GM18511 (cell line): ENCODE measurements around the gene TSC2.
"Not testable (repeated sequence)": the region's sequence is repeated elsewhere in the genome, so short reads cannot be mapped to it uniquely, and the experiment has no call there.

Experiments
- ATAC-seq: cut with Tn5 transposase; IDR thresholded peaks from one replicate; pipeline ENCODE4 v1.9.1; 2021; ENCODE audit warnings: mild to moderate bottlenecking, moderate library complexity; ENCODE audit not compliant: unreplicated experiment

The TSC2 gene

DNA sequence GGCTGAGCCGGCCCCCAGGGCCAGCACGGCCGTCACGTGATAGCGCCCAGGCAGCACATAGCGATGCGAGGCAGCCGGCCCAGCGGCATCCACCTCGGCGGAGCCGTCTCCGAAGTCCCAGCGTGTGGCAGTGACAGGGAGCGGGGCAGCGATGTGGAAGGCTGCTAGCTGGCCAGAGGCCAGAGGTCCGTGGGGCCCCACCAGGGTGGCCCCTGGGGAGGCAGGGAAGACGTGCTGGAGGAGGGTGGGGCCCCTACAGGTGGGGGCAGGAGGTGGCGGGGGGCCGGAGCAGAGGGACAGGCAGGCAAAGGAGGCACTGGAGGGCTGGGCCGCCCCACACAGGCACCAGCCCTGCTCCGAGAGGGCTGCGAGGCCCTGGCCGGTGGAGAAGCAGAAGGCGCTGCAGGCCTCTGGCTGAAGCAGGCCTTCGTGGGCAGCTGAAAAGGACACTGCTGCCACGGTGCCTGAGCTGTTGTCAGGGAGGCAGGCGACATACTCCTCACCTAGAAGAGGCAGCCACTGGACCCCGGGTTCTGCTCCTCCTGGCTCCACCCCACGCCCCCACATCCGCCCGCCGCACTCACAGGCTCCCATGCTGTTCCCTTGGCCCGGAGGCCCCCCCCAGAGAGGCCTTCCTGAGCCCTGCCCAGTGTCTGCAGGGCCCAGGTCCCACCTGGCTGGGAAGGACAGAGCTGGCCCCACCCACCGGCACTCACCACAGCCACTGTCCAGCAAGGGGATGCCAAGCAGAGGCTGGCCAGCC lies 70.4 kb downstream of the TSC2 start:
- ATAC-seq: not testable (repeated sequence)

DNA sequence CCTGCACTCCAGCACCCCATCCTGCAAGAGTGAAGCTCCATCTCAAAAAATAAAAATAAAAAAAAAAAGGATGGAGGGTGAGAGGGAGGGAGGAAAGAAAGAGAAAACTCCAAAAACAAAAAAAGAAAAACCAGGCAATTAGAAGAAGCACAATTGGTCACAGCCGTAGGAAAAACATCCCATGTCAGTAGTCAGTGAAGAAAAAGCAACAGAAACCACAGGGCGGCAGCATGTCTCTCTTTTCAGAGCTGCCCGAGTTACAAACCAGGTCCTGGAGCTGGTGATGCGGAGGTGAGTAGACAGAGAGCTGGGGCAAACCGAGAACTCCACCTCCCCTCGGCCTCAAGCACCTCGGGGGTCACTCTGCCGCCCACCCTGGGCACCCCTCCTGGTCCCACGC lies 73.5 kb downstream of the TSC2 start:
- not testable (repeated sequence) for ATAC-seq

DNA sequence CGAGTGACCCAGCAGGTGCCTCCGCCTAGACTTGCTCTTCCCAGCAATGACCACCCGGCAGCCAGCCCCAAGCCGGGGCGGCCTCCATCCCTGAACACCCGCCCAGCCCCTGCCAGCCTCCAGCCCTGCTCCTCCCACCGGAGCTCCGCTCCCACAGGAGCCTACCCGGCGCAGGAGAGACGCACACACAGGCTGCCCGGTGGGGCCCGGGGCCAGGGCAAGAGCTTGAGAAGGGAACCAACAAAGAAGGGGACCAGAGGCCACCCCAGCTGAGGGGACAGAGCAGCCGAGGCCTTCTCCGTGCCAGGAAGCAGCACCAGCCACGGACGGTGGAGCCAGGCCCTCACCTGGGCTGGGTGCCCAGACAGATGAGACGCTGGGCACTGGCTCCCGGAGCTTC lies 74.1 kb downstream of the TSC2 start:
- ATAC-seq: no peak

DNA sequence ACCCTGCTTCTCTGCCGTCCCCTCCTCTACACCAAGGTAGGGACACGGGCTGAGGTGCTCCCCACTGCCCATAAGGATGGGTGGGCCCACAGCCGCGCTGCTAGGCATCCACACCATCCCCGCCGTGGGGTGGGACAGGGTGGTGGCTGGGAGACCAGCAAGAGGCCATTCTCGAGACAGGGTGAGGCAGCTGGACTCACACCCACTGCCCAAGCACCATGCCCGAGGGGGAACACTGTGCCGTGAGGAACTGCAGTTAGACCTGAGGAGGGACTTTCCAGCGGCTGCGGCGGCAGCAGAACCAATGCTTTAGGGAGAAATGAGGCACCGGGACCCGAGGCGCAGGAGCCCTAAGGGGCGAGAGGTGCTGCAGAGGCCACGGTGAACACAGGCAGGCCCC lies 74.6 kb downstream of the TSC2 start:
- ATAC-seq: no peak

DNA sequence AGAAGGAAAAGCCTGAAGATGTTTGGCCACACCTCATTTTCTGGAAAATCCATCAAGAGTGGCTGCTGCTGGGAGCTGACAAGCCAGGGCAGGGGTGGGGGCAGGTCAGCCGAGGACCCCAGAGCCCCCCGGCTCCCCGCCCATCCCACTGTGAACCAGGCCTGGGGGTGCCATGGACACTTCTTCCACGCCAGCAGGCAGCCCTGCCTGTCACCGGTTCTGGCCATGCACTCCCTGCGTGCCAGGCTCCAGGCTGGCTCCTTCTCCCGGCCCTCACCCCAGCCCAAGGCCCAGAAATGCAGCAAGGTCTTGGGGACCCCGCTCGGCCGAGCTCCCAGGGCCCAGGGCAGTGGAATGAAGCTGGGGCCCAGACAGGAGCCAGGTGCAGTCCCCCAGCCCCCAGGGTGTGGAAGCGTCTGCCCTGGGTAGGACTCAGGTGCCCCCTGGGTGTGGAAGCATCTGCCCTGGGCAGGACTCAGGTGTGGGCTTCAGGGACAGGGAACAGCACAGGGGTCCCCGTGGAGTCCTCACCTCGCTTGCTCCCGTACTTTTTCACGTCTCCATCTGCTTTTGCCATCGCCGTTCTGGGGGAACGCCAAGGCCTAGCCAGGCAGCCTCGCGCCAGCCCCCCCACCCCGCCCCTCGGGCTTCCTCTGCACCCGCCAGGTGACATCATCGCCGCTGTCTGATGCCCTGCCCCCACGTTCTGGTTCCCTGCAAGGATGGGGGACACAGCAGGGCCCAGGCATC lies 75.3 kb downstream of the TSC2 start:
- not testable (repeated sequence) for ATAC-seq

DNA sequence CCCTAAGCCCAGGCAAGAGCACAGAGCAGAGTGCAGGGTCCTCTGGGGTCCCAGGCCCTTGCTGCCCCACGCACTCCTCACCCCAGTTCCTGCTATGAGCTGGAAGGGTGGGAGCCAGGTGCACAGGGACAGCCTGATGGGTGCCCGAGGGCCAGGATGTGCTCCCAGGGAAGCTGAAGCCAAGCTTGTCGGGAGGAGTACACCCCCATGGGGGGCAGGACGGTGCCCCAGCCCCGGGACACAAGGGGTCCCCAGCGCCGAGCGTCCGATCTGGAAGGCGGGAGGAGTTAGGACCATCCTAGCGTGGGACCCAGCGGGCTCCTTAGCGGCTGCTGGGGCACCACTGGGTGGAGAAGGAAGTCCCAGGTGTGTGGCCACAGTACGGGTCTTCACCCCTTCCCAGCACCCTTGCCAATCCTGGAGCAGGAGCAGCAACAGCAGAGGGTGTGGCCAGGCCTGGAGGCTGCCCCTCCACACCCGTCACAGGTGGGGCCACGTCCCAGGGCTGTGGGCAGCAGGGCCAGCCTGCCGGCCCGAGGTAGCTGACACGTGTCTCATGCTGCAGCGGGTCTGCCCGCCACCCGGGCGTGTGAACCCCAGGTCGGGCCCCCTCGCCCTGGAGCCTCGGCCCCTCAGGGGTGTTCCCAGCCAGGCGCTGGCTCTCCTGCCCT lies 76.1 kb downstream of the TSC2 start:
- ATAC-seq: not testable (repeated sequence)

DNA sequence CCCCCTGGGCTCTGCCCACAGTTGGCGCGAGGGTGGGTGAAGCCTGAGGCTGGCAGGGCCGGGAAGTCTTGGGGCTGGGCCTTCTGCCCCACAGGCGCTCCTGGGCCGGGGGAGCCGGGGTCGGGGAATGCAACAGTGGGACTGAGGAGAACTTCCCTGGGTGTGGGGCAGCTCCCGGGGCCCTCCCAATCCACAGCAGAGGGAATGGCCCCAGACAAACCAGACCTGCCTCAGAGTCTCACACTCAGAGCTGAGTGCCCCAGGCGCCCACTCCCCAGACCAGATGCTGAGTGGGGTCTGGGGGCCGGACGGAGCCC lies 76.5 kb downstream of the TSC2 start:
- not testable (repeated sequence) for ATAC-seq

DNA sequence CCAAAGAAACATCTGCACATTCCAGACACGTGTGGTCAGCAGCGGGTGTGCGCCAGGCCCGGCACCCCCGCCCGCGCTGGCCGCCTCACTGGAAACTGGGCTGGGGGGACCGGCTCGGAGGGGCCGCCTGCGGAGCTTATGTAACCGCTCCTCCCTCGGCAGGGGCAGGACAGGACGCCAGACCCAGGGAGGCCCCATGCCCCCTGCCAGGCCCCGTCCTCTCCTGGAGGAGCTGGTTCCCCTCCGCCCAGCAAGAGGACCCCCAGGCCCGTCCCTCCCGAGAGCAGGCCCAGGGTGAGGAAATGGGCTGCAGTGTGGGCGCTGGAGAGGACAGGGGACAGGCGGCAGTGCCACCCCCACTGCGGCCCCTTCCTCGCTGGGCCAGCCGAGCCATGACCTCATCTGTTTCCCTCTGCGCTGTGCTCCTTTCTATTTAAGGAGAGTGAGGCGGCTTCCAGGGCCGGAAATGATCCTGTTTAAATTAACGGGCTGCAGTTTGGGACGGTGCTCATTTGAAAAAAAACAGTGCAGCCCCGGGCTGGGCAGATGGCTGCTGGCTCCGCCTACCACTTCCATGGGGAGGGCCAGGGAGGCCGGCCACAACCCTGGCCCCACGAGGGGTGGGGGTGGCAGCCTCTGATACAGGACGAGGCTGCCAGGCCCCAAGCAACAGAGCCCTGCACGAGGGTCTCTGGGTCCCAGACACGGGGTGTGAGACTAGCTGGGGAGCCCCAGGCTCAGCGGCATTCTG lies 77.1 kb downstream of the TSC2 start:
- not testable (repeated sequence) for ATAC-seq

DNA sequence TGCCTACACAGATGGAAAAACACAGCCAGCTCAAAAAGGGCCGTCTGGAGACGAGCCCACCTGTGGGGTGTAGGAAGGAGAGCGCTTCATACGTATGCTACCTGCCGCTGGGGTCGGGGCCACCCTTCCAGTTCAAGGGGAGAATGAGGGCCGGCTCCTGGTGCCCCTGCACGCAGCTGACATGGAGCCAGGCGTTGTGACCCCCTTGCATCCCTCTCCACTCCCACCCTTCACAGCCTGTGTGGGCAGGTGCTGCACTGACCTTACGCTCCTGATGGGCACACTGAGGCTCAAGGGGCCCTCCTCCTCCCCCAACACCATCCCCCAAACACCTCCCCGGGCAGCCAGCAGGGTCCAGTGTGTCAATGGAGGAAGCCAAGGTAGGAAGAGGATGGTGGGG lies 77.8 kb downstream of the TSC2 start:
- ATAC-seq: not testable (repeated sequence)

DNA sequence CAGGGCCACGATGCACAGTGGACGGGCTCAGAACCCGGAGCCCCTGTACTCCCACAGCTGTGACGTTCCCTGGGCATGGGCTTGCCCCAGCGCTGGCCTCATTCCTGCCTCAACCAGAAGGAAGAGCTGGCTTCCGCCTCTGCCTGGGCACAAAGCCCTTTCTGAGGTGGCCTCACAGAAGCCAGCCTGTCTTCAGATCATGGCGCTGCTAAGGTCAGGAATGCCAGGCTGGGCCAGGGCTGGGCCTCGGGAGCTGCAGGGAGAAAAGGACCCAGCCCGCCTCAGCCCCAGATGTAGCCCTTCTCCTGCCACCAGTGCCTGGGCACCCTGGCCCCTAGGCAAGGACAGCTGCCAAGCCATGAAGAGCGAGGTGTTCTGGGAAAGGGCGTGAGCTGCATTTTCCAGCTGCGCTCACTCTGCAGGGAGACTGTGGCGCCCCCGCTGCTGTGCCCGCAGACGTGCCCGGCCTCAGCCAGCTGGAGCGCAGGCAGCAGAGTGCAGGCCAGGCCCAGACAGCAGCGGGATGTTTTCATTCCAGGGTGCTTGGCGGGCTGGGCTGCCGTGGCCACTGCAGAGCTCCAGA lies 78.5 kb downstream of the TSC2 start:
- not testable (repeated sequence) for ATAC-seq

DNA sequence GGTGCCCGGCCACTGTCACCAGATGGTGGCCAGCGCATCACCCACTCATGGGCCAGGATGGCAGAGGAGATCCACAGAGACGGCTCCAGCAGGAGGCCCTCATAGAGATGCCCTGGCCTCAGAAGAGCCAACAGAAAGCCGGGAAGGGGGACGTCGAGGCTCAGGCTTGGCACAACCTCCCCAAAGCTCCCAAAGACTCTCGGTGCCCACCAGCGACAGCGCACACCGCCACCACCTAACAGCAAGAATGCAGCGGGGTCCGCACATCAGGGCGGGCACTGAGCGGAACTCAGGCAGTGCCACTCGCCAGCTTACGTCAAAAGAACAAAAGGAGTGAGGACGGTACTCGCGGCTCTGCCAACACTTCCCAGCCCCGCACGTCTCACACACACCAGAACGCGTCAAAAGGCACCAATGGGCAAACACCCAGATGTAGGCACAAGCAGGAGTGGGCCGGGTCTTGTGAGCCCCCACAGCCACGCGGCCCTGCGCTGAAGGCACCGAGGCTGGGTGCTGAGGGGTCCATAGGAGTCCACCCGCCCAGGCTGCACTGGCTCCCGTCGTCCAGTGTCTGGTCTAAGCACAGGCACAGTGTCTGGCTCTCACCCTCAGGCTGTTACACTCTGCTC lies 79.3 kb downstream of the TSC2 start:
- ATAC-seq: not testable (repeated sequence)

DNA sequence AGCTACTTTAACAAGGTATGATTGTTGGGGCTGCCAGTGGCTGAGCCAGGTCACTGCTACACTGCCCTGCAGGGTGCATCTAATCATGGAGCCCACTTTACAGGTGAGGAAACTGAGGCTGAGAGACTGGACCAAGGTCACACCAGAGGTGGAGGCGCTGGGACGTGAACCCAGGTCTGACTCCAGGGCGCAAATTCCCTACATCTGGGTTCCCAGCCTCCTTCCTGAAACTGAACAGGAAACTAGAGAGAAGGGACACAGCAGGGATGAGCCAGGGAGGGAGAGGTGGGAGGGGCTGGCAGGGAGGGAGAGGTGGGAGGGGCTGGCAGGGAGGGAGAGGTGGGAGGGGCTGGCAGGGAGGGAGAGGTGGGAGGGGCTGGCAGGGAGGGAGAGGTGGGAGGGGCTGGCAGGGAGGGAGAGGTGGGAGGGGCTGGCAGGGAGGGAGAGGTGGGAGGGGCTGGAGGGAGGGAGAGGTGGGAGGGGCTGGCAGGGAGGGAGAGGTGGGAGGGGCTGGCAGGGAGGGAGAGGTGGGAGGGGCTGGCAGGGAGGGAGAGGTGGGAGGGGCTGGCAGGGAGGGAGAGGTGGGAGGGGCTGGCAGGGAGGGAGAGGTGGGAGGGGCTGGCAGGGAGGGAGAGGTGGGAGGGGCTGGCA lies 80.0 kb downstream of the TSC2 start:
- not testable (repeated sequence) for ATAC-seq

DNA sequence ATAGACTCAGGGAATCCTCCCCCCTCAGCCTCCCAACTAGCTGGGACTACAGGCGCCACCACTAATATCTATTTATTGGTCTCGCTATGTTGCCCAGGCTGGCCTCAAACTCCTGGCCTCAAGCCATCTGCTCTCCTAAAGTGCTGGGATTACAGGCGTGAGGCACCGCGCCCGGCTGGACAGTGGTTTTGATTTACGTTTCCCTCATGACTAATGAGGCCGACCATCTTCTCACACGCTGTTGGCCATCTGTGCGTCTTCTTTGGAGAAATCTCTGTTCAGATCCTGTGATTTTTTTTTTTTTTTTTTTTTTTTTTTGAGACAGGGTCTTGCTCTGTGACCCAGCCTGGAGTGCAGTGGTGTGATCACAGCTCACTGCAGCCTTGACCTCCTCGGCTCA lies 81.5 kb downstream of the TSC2 start:
- not testable (repeated sequence) for ATAC-seq

DNA sequence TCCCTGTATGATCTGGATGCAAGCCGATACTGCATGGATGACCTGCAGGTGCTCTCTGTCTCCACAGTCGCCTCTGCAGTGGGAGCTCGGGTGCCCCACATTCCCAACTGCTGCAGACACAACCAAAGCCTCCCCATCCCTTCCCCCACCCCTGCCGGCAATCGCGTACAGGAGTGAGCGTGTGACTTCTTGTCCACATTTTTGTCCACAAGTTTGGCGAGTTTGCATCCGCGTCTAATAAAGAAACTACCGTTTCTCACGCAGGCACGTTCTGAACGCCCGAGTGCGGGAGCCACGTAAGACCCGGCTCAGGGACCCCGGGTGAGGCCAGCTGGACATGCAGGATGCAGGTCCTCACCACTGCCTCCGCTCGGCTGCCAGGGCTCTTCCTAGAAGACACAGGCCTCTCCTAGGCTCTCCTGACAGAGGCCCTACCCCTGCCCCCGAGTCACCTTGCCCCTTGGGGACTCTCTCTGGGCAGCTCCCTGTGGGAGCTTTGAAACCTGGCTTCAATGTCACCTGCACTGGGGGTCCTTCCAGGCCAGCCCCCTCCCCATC lies 82.2 kb downstream of the TSC2 start:
- ATAC-seq: not testable (repeated sequence)

DNA sequence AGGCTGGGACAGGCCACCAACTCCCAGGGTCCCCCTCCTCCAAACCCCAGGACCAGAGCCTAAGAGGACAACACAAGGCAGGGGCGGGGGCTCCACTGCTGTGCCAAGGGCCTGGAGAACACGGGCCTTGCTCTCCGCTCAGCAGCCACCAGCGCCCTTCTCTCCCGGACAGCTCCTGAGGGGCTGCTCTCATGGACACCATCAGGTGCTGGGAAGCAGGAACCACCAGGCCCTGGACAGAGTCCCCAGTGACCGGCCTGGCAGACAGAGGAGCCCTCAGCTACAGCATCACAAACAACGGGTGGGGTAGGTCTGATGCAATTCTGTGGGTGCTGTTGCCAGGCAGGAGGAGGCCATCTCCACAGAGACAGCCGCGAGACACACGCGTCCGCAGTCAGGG lies 86.0 kb downstream of the TSC2 start:
- not testable (repeated sequence) for ATAC-seq

DNA sequence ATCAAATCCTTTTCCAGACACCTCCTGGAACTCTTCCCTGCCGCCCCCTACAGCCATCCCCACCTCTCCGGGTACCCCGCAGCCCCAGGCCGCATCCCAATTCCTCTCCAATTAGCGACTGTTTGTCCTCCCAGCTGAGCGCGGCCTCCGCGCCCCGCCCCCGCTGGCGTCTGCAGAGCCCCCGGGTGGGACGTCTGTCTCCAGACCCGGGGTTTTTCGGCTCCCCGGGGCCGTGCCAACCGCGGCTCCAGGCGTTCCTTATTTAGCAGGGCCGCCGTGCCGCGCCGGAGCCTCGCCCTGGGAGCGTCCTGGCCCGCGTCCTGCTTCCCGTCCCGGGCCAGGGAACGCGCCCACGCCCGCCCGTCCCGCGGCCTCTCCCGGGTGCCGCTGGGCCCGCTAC lies 87.3 kb downstream of the TSC2 start:
- ATAC-seq: not testable (repeated sequence)

DNA sequence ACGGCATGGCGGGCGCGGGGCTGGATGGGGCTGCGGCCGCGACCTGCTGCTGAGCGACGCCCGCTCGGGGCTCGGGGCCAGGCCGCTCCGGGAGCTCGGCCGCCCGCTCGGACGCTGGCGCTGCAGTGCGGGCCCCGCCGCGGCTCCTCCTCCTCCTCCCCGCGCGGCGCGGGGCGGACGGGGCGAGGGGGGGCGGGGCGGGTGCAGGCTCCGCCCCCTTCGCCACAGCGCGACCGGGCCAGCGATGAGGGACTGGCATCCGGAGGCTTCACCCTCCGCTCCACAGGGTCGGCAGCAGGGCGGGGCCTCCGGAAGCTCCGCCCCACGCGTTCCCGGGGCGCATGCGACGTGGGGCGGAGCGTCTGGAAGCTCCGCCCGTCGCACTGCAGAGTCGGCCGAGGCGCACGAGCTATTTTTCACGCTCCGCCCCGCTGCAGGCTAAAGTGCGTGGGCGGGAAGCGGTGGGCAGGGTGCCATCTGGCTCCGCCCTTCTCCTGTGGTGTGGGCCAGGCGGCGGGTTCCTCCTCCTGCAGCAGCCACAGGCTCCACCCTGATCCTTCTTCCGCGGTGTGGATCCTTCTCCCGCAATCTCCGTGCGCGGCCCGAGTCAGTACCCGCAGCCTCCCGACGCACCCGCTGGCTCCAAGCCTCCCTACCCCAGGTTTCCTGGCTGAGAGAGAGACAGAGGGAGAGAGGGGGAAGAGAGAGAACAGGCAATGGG lies 88.1 kb downstream of the TSC2 start, which contains the start of gene PKD1:
Gene PKD1 (minus strand): TSS at position 129 of the 721 bp plus-strand sequence. CDS start 209 bp downstream, outside the sequence.
- ATAC-seq: not testable (repeated sequence)
